GM18909 (cell line): ENCODE results near the gene PITRM1.
"Not testable (repeated sequence)": the region's sequence is repeated elsewhere in the genome, so short reads cannot be mapped to it uniquely, and the experiment has no call there.

Experiments
- ATAC-seq: cut with Tn5 transposase; IDR thresholded peaks from one replicate; pipeline ENCODE4 v1.9.1; 2021; ENCODE audit warnings: mild to moderate bottlenecking; ENCODE audit not compliant: unreplicated experiment, poor library complexity

PITRM1 gene

GRCh38 chr10:3201796-3202195, 29.2 kb upstream of the PITRM1 start:
- ATAC-seq, result no peak

GRCh38 chr10:3199488-3199887, 26.9 kb upstream of the PITRM1 start:
- ATAC-seq, result no peak

- no peak for ATAC-seq
Observed at GRCh38 chr10:3198900-3199299, 26.3 kb upstream of the PITRM1 start.

GRCh38 chr10:3197348-3198003, 24.9 kb upstream of the PITRM1 start:
- peak; percentile 78 for ATAC-seq

- no peak for ATAC-seq
Observed at GRCh38 chr10:3196958-3197347, 24.4 kb upstream of the PITRM1 start.

GRCh38 chr10:3196482-3196881, 23.9 kb upstream of the PITRM1 start:
- no peak for ATAC-seq

- no peak for ATAC-seq
Observed at GRCh38 chr10:3195726-3196125, 23.1 kb upstream of the PITRM1 start.

GRCh38 chr10:3195286-3195685, 22.7 kb upstream of the PITRM1 start:
- no peak for ATAC-seq

- ATAC-seq, result no peak
Observed at GRCh38 chr10:3194871-3195270, 22.3 kb upstream of the PITRM1 start.

- no peak for ATAC-seq
Observed at GRCh38 chr10:3193751-3194150, 21.2 kb upstream of the PITRM1 start.

GRCh38 chr10:3192856-3193635, 20.5 kb upstream of the PITRM1 start:
- no peak for ATAC-seq

GRCh38 chr10:3190817-3191216, 18.2 kb upstream of the PITRM1 start:
- no peak for ATAC-seq

- ATAC-seq, result not testable (repeated sequence)
Observed at GRCh38 chr10:3187229-3187628, 14.6 kb upstream of the PITRM1 start.

- no peak for ATAC-seq
Observed at GRCh38 chr10:3186368-3186767, 13.8 kb upstream of the PITRM1 start.

GRCh38 chr10:3185386-3185785, 12.8 kb upstream of the PITRM1 start:
- ATAC-seq, result no peak

- ATAC-seq, result no peak
Observed at GRCh38 chr10:3180355-3181025, 7.9 kb upstream of the PITRM1 start.

GRCh38 chr10:3179174-3179573, 6.6 kb upstream of the PITRM1 start:
- no peak for ATAC-seq

GRCh38 chr10:3178042-3178441, 5.5 kb upstream of the PITRM1 start:
- ATAC-seq, result no peak

- ATAC-seq, result peak; percentile 33
Observed at GRCh38 chr10:3173171-3173878, 743 bp upstream of the PITRM1 start.

GRCh38 chr10:3172081-3172445, 519 bp downstream of the PITRM1 start:
- ATAC-seq, result no peak

- not testable (repeated sequence) for ATAC-seq
Observed at GRCh38 chr10:3171488-3171887, 1.1 kb downstream of the PITRM1 start.
